ENCODE data around the gene TMEM225B.

Gene TMEM225B

GRCh38 chr7:99618726-99619125 lies 20.7 kb downstream of the TMEM225B start:
- no peak for ATAC-seq (ENCODE audit: insufficient read depth, low read depth)
- no peak for TF ChIP-seq CTCF (IDR thresholded peaks at IDR 0.05; ENCODE audit: borderline replicate concordance, extremely low read depth, low read length, poor library complexity, severe bottlenecking)
- TF ChIP-seq EZH2 (IDR thresholded peaks at IDR 0.05; ENCODE audit: borderline replicate concordance, low read depth, low read length, severe bottlenecking): no peak
- DNase-seq: no peak
- Histone ChIP-seq H2AFZ (ENCODE audit: low read depth, low read length) (no peak overlapping the region), H3K27me3 (ENCODE audit: insufficient read depth, low read length, poor library complexity) (no peaks in the 10 kb centered on the region), H3K4me1 (ENCODE audit: insufficient read depth, low read length) (peaks cover 76% of the 10 kb centered on the region), H3K36me3 (ENCODE audit: insufficient read depth, low read length) (peaks cover 66% of the 10 kb centered on the region), H3K27ac (ENCODE audit: low read length) (peak overlapping the region; percentile 87; the same call in 1 of the 2 replicates), H3K9ac (ENCODE audit: low read depth, low read length) (peak overlapping the region; percentile 79; the same call in 1 of the 2 replicates), H3K9me3 (ENCODE audit: insufficient read depth, low read length, severe bottlenecking) (no peaks in the 10 kb centered on the region), H3K79me2 (ENCODE audit: insufficient read depth, low read length) (peaks cover 56% of the 10 kb centered on the region), H3K4me2 (ENCODE audit: insufficient read depth, low read length) (peak overlapping the region; percentile 97), H4K20me1 (ENCODE audit: insufficient read depth, low read length) (peaks cover 6% of the 10 kb centered on the region; the same call in 1 of the 2 replicates), H3K4me3 (ENCODE audit: low read depth in 1 of 2, low read length in 2 of 2) (peak overlapping the region in 1 of 2 experiments; percentile 68; a peak in 1 of 4 replicates)

- H3K27ac ChIP-seq (ENCODE audit: low read length): peak overlapping the region; percentile 33; the same call in 1 of the 2 replicates
- H4K20me1 ChIP-seq (ENCODE audit: insufficient read depth, low read length): peaks cover 6% of the 10 kb centered on the region; the same call in 1 of the 2 replicates
- no peak for TF ChIP-seq EZH2 (IDR thresholded peaks at IDR 0.05; ENCODE audit: borderline replicate concordance, low read depth, low read length, severe bottlenecking)
- TF ChIP-seq CTCF (IDR thresholded peaks at IDR 0.05; ENCODE audit: borderline replicate concordance, extremely low read depth, low read length, poor library complexity, severe bottlenecking): no peak
- H3K9ac ChIP-seq (ENCODE audit: low read depth, low read length): peak overlapping the region; percentile 79; the same call in 1 of the 2 replicates
- peaks cover 56% of the 10 kb centered on the region for H3K79me2 ChIP-seq (ENCODE audit: insufficient read depth, low read length)
- no peaks in the 10 kb centered on the region for H3K9me3 ChIP-seq (ENCODE audit: insufficient read depth, low read length, severe bottlenecking)
- H3K4me1 ChIP-seq (ENCODE audit: insufficient read depth, low read length): peaks cover 85% of the 10 kb centered on the region
- peak overlapping the region; percentile 97 for H3K4me2 ChIP-seq (ENCODE audit: insufficient read depth, low read length)
- ATAC-seq (ENCODE audit: insufficient read depth, low read depth): no peak
- H3K36me3 ChIP-seq (ENCODE audit: insufficient read depth, low read length): peaks cover 73% of the 10 kb centered on the region
- H2AFZ ChIP-seq (ENCODE audit: low read depth, low read length): no peak overlapping the region
- DNase-seq: no peak
- H3K4me3 ChIP-seq (ENCODE audit: low read depth in 1 of 2, low read length in 2 of 2): no peak overlapping the region
- H3K27me3 ChIP-seq (ENCODE audit: insufficient read depth, low read length, poor library complexity): no peaks in the 10 kb centered on the region
These were observed 21.6 kb downstream of the TMEM225B start for GRCh38 chr7:99619571-99620130.

GRCh38 chr7:99621271-99621670 lies 23.2 kb downstream of the TMEM225B start:
- no peak overlapping the region for H3K4me2 ChIP-seq (ENCODE audit: insufficient read depth, low read length)
- no peaks in the 10 kb centered on the region for H3K27me3 ChIP-seq (ENCODE audit: insufficient read depth, low read length, poor library complexity)
- H3K79me2 ChIP-seq (ENCODE audit: insufficient read depth, low read length): peaks cover 69% of the 10 kb centered on the region
- TF ChIP-seq EZH2 (IDR thresholded peaks at IDR 0.05; ENCODE audit: borderline replicate concordance, low read depth, low read length, severe bottlenecking): no peak
- TF ChIP-seq CTCF (IDR thresholded peaks at IDR 0.05; ENCODE audit: borderline replicate concordance, extremely low read depth, low read length, poor library complexity, severe bottlenecking): no peak
- H3K36me3 ChIP-seq (ENCODE audit: insufficient read depth, low read length): peaks cover 89% of the 10 kb centered on the region
- H3K9me3 ChIP-seq (ENCODE audit: insufficient read depth, low read length, severe bottlenecking): no peaks in the 10 kb centered on the region
- peak overlapping the region; percentile 46; the same call in 1 of the 2 replicates for H3K27ac ChIP-seq (ENCODE audit: low read length)
- DNase-seq (no peak), ATAC-seq (ENCODE audit: insufficient read depth, low read depth) (no peak)
- H4K20me1 ChIP-seq (ENCODE audit: insufficient read depth, low read length): peaks cover 6% of the 10 kb centered on the region; the same call in 1 of the 2 replicates
- H3K4me3 ChIP-seq (ENCODE audit: low read depth in 1 of 2, low read length in 2 of 2): no peak overlapping the region
- no peak overlapping the region for H2AFZ ChIP-seq (ENCODE audit: low read depth, low read length)
- peaks cover 95% of the 10 kb centered on the region for H3K4me1 ChIP-seq (ENCODE audit: insufficient read depth, low read length)
- H3K9ac ChIP-seq (ENCODE audit: low read depth, low read length): 0 out of 2 replicates have a peak overlapping the region, but pooled peaks have one; percentile 10

Data from DND-41 (cell line).